Neutrophil (primary cell): ENCODE data around the gene TSPAN18.

Source experiments
- H3K27ac ChIP-seq: fragments of 200-600 bp; sonication (generic); 2 replicates; pipeline ENCODE4 v1.5.1; 2016; ENCODE audit warnings: mild to moderate bottlenecking, moderate library complexity
- H3K27me3 ChIP-seq: fragments of 200-600 bp; sonication (generic); 2 replicates; pipeline ENCODE4 v1.6.0; 2016; ENCODE audit warnings: mild to moderate bottlenecking
- H3K36me3 ChIP-seq: fragments of 200-600 bp; sonication (generic); 2 replicates; pipeline ENCODE4 v1.5.1; 2017
- H3K4me1 ChIP-seq, 2 experiments: fragments of 200-600 bp in 1 of 2; sonication (generic) in 1 of 2; 1 replicate in 1 of 2; 2 replicates in 1 of 2; pipeline versions ENCODE4 v1.5.1 to v1.6.1; 2013 to 2016; ENCODE audit warnings: low read depth in 1 of 2, low read length in 1 of 2, mild to moderate bottlenecking in 1 of 2, moderate library complexity in 1 of 2; ENCODE audit not compliant: control insufficient read depth in 1 of 2, insufficient read depth in 1 of 2
- H3K4me3 ChIP-seq, 2 experiments: fragments of 200-600 bp in 1 of 2; sonication (generic) in 1 of 2; 1 replicate in 1 of 2; 2 replicates in 1 of 2; pipeline ENCODE4 v1.5.1; 2013 to 2016; ENCODE audit warnings: low read depth in 1 of 2, low read length in 1 of 2, mild to moderate bottlenecking in 1 of 2, moderate library complexity in 1 of 2
- H3K9me3 ChIP-seq: fragments of 200-600 bp; sonication (generic); 2 replicates; pipeline ENCODE4 v1.5.1; 2016
- TF ChIP-seq, protein P1 (sequence below): fragments of 200-600 bp; sonication (generic); IDR thresholded peaks from 2 replicates; pipeline ENCODE4 v1.5.1; 2016; ENCODE audit warnings: antibody characterized with exemption

TSPAN18 gene

DNA sequence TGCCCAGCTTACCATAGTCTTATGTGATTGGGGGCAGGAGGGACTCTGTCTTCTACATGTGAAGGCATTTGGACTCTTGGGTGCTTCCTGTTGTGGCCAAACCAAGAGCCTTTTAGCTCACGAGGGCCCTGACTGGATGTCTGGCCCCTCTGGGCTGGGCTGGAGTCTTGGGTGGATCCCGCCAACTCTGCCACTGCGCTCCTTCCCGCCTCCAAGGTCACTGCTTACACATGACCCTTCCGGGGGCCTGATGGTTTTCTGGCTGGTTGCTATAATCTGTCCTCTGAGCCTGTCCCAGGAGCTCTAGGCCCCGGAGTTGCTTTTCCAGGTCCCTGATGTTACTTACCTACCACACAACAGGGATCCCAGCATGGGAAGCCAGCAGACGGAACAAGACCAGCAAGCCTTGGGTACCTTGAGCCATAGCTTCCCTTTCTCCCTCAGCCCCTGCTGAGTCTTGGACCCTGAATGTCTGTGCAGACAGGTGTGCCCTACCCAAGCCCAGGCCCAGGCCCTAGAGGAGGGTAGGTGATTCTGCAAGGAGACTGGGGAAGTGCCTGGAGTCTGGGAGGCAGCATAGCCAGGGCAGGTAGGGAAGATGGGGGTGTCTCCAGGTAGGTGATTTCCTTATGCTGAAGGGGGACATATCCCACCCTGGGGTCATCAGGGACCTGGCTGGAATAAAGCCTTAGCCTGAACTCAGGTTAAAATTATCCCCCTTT lies 100.3 kb downstream of the TSPAN18 start:
- no peaks in the 10 kb centered on the region for H3K9me3 ChIP-seq
- TF ChIP-seq, protein P1, sequence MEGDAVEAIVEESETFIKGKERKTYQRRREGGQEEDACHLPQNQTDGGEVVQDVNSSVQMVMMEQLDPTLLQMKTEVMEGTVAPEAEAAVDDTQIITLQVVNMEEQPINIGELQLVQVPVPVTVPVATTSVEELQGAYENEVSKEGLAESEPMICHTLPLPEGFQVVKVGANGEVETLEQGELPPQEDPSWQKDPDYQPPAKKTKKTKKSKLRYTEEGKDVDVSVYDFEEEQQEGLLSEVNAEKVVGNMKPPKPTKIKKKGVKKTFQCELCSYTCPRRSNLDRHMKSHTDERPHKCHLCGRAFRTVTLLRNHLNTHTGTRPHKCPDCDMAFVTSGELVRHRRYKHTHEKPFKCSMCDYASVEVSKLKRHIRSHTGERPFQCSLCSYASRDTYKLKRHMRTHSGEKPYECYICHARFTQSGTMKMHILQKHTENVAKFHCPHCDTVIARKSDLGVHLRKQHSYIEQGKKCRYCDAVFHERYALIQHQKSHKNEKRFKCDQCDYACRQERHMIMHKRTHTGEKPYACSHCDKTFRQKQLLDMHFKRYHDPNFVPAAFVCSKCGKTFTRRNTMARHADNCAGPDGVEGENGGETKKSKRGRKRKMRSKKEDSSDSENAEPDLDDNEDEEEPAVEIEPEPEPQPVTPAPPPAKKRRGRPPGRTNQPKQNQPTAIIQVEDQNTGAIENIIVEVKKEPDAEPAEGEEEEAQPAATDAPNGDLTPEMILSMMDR = no peak
- no peaks in the 10 kb centered on the region for H3K27me3 ChIP-seq
- H3K27ac ChIP-seq = no peak overlapping the region
- no peak overlapping the region for H3K4me3 ChIP-seq
- no peaks in the 10 kb centered on the region for H3K36me3 ChIP-seq
- H3K4me1 ChIP-seq = peaks cover 5 to 7% of the 10 kb centered on the region in 2 experiments

DNA sequence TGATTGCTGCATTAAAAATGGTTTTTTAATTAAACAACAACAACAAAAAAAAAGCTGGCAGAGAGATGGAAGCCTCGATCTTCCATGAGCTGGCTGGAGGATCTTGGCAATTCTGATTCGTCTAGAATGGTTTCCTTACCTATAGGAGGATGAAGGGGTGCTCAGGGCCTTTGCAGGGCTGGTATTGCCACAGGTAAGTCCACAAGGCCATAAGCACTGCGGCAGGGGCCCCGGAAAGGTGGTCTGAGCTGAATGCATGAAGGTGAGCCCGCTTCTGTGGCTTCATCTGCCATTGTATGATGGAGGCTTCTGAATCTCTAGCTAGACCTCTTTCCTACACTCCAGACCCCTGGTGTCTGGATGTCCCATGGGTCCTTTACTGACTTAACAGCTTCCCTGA lies 101.5 kb downstream of the TSPAN18 start:
- Histone ChIP-seq H3K36me3 (no peaks in the 10 kb centered on the region), H3K4me3 (no peak overlapping the region), H3K27ac (no peak overlapping the region), H3K27me3 (no peaks in the 10 kb centered on the region), H3K4me1 (peaks cover 5 to 7% of the 10 kb centered on the region in 2 experiments), H3K9me3 (no peaks in the 10 kb centered on the region)
- TF ChIP-seq, protein P1 = no peak

DNA sequence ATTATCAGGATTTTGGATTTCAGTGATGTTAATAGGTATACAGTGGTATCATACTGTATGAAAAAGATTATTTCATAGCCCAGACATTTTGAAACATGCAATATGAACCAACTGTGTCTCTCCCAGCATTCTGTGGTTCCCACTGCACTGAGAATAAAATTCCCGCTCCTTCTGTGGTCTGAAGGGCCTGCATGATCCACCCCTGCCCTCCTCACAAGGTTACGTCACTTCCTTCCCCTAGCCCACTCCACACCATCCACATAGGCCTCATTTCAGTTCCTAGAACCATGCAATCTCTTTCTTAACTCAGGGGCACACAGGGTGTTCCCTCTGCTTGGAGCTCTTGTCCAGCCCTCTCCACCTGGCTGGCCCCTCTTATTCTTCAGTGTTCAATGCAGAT lies 103.1 kb downstream of the TSPAN18 start:
- TF ChIP-seq, protein P1 = no peak
- H3K27me3 ChIP-seq = peaks cover 5% of the 10 kb centered on the region
- no peak overlapping the region for H3K27ac ChIP-seq
- H3K9me3 ChIP-seq = no peaks in the 10 kb centered on the region
- peaks cover 5 to 7% of the 10 kb centered on the region in 2 experiments for H3K4me1 ChIP-seq
- H3K36me3 ChIP-seq = no peaks in the 10 kb centered on the region
- H3K4me3 ChIP-seq = no peak overlapping the region

DNA sequence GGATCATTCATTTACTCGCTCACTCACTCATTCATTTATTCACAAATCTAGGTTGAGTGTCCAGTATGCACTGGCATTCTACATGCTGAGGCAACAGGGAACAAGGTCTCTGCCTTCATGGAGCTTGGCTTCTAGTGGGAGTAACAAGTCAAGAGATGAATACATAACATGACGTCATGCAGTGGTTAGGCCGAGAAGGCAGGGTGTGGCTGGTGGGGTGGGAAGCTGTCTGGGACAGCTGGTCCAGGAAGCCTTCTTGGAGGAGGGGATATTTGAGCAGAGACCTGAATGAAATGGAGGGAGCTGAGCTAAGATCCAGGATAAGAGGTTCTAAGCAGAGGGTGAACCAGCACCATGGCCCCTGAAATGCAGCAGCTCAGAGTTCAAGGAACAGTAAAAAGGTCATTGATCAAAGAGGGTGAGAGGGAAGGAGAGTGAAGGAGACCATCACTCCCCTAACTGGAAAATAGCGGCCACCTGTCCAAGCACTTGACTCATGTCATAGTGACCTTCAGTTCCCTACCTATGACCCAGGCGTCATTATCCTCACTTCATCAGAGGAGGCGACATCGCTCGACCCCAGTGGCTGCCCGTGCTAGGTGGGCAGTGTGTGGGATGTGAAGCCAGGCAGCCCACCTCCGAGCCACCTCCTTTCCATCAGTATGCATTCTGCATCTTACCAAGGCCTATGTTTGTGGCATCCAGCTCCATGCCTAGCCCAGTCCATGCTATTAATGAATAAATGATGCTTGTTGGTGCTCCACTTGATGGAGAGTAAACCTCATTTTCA lies 105.0 kb downstream of the TSPAN18 start:
- H3K27me3 ChIP-seq = peaks cover 5% of the 10 kb centered on the region
- no peak overlapping the region for H3K4me3 ChIP-seq
- H3K9me3 ChIP-seq = no peaks in the 10 kb centered on the region
- TF ChIP-seq, protein P1 = no peak
- no peak overlapping the region for H3K27ac ChIP-seq
- no peaks in the 10 kb centered on the region for H3K36me3 ChIP-seq
- peaks cover 5 to 7% of the 10 kb centered on the region in 2 experiments for H3K4me1 ChIP-seq

DNA sequence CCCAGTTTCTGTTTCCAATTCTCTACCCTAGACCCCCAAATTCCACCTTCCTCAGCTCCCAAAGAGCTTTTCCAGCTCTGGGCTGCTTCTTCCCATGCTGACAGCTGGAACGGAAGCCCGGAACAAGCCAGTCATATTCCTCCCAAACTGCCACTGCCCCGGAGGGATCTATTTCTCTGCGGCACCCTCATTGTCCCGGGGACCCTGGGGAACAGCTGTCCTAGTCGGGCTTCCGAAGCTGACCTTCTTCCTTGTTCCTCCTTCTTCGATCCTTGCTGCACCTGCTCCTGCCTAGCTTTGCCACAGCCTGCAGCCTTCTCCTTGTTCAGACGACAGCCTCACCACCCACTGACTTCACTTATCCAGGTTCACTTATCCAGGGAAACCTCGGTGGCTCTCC lies 105.7 kb downstream of the TSPAN18 start:
- peaks cover 5% of the 10 kb centered on the region for H3K27me3 ChIP-seq
- H3K4me1 ChIP-seq = peaks cover 5 to 7% of the 10 kb centered on the region in 2 experiments
- no peaks in the 10 kb centered on the region for H3K36me3 ChIP-seq
- no peaks in the 10 kb centered on the region for H3K9me3 ChIP-seq
- TF ChIP-seq, protein P1 = no peak
- no peak overlapping the region for H3K4me3 ChIP-seq
- no peak overlapping the region for H3K27ac ChIP-seq
